ENCODE results near the gene MAGI1.

MAGI1 gene

GRCh38 chr3:65534805-65535204 is 503.9 kb downstream of the MAGI1 start:
- CTCF ChIA-PET: interaction anchor here (1.4 kb wide), 1 partner anchor 9 kb away, joined by 3 read pairs; no protein-coding TSS in a partner anchor
- TF ChIP-seq CTCF (IDR thresholded peaks at IDR 0.05; ENCODE audit: control extremely low read depth, extremely low read depth, low read depth, missing control alignments): no peak
- DNase-seq (ENCODE audit: extremely low spot score): no peak
- POLR2A ChIA-PET: no interaction called here

DNA sequence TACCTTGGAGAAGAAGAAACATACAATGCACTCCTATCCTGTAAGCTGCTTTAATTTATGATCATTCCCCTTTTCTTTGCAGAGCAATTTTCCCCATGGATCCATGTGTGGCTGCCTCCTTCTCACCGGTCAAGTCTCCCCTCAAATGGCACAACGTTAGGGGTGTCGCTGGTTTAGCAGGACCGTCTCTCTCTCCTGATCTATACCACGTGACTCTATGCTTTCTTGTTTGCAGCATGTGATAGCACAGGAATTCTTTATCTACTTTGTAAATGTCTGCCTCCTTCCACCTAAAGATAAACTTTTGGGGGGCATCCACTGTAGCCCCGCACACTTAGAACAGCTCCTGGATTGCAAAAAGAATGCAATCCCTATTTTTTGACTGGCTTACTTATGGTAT is 506.0 kb downstream of the MAGI1 start:
- ChIA-PET CTCF (interaction anchor here (1.8 kb wide), 1 partner anchor 12 kb away, joined by 4 read pairs; no protein-coding TSS in a partner anchor), POLR2A (no interaction called here)
- TF ChIP-seq CTCF (IDR thresholded peaks at IDR 0.05; ENCODE audit: control extremely low read depth, extremely low read depth, low read depth, missing control alignments): no peak
- no peak for DNase-seq (ENCODE audit: extremely low spot score)

GRCh38 chr3:65532215-65532614 is 506.5 kb downstream of the MAGI1 start:
- DNase-seq (ENCODE audit: extremely low spot score): no peak
- ChIA-PET POLR2A (no interaction called here), CTCF (no interaction called here)
- TF ChIP-seq CTCF (IDR thresholded peaks at IDR 0.05; ENCODE audit: control extremely low read depth, extremely low read depth, low read depth, missing control alignments): no peak

GRCh38 chr3:65531499-65531898 is 507.2 kb downstream of the MAGI1 start:
- CTCF ChIA-PET: no interaction called here

DNA sequence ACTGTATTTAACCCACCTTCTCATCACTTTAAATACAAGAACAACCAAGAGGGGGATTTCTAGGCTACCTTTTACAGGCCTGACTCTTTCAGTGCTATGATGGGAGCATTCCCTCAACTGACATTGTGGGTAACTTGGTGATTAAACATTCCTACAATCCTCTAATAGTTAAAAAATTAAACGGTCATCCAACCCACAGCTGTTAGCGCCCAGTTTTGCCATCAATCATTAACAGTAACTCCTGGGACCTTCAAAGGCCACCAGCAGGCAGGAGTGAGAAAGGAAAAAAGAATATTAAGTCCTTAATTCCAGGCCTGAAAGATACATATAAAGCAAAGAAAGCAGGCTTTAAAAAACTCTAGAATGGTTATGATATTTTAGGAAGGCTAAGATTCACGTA is 512.1 kb downstream of the MAGI1 start:
- ChIA-PET CTCF (no interaction called here), POLR2A (no interaction called here)
- TF ChIP-seq CTCF (IDR thresholded peaks at IDR 0.05; ENCODE audit: control extremely low read depth, extremely low read depth, low read depth, missing control alignments): no peak
- no peak for DNase-seq (ENCODE audit: extremely low spot score)

More at GRCh38 chr3:65531499-65531898, 507.2 kb downstream of the MAGI1 start:
- POLR2A ChIA-PET: no interaction called here
- no peak for DNase-seq (ENCODE audit: extremely low spot score)
- TF ChIP-seq CTCF (IDR thresholded peaks at IDR 0.05; ENCODE audit: control extremely low read depth, extremely low read depth, low read depth, missing control alignments): no peak

DNA sequence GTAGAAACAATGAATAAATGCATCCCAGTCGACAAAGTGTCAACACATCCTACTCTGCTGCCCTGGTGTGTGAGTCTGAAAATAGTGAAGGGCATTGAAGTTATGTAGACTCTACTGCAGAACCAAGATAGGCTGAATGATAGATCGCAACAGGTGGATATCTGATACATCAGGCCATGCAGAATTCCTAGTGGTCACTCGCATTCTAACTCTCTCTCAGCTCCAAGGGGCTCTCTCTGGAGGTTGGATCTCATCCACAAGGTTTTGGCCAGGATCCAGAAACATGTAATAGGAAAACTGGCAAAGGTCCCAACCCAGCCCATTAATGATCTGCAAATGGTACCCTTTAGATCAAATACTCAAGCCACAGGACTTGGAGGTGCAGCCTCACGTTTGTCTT is 514.1 kb downstream of the MAGI1 start:
- no peak for DNase-seq (ENCODE audit: extremely low spot score)
- CTCF ChIA-PET: no interaction called here
- no peak for TF ChIP-seq CTCF (IDR thresholded peaks at IDR 0.05; ENCODE audit: control extremely low read depth, extremely low read depth, low read depth, missing control alignments)
- POLR2A ChIA-PET: no interaction called here

- CTCF ChIA-PET: no interaction called here
- DNase-seq (ENCODE audit: extremely low spot score): no peak
- TF ChIP-seq CTCF (IDR thresholded peaks at IDR 0.05; ENCODE audit: control extremely low read depth, extremely low read depth, low read depth, missing control alignments): no peak
- POLR2A ChIA-PET: no interaction called here
Measured at GRCh38 chr3:65523878-65524277, 514.8 kb downstream of the MAGI1 start.

Measured in GM10248 (cell line).